H9 (cell line): ENCODE measurements around the gene TRAFD1. TPM values are rescaled to one million over a fixed set of nuclear protein-coding genes. Genes with fewer than 3 reads are reported as not detected.

Source experiments
- DNase-seq: peaks from one replicate; pipeline ENCODE4 v3.0.0-alpha.2; 2017
- H2AFZ ChIP-seq: one replicate; pipeline ENCODE4 v1.6.1; 2013; ENCODE audit warnings: mild to moderate bottlenecking, low read length, control low read depth, moderate library complexity
- H2AK5ac ChIP-seq: 2 replicates; pipeline ENCODE4 v1.6.1; 2013; ENCODE audit warnings: low read length, control low read depth, mixed read lengths; ENCODE audit not compliant: insufficient read length
- H2BK120ac ChIP-seq: one replicate; pipeline ENCODE4 v1.6.1; 2013; ENCODE audit warnings: low read depth, mild to moderate bottlenecking, low read length, control low read depth, inconsistent platforms; ENCODE audit not compliant: poor library complexity, severe bottlenecking
- H2BK12ac ChIP-seq: 2 replicates; pipeline ENCODE4 v1.6.1; 2013; ENCODE audit warnings: low read length, control low read depth, mixed read lengths, low read depth; ENCODE audit not compliant: insufficient read length
- H2BK15ac ChIP-seq: 2 replicates; pipeline ENCODE4 v1.6.1; 2013; ENCODE audit warnings: low read depth, low read length, control low read depth
- H2BK20ac ChIP-seq: one replicate; pipeline ENCODE4 v1.6.1; 2013; ENCODE audit warnings: low read depth, mild to moderate bottlenecking, low read length, control low read depth, inconsistent platforms; ENCODE audit not compliant: poor library complexity, severe bottlenecking
- H2BK5ac ChIP-seq: 2 replicates; pipeline ENCODE4 v1.6.1; 2013; ENCODE audit warnings: low read length, control low read depth, mixed read lengths; ENCODE audit not compliant: insufficient read length
- H3K14ac ChIP-seq: 2 replicates; pipeline ENCODE4 v1.6.1; 2013; ENCODE audit warnings: low read length, control low read depth; ENCODE audit not compliant: insufficient read depth
- H3K18ac ChIP-seq: 2 replicates; pipeline ENCODE4 v1.6.1; 2013; ENCODE audit warnings: low read depth, mild to moderate bottlenecking, mixed read lengths, low read length, control low read depth; ENCODE audit not compliant: insufficient read length
- H3K23ac ChIP-seq: 2 replicates; pipeline ENCODE4 v1.6.1; 2013; ENCODE audit warnings: low read length, control low read depth, mixed read lengths, low read depth; ENCODE audit not compliant: insufficient read length
- H3K23me2 ChIP-seq: 2 replicates; pipeline ENCODE4 v1.6.1; 2013; ENCODE audit warnings: low read depth, mild to moderate bottlenecking, mixed read lengths, low read length, control low read depth; ENCODE audit not compliant: insufficient read length, poor library complexity, severe bottlenecking
- H3K27ac ChIP-seq: 2 replicates; pipeline ENCODE4 v1.5.1; 2013; ENCODE audit warnings: low read length, control low read depth, mixed read lengths, low read depth; ENCODE audit not compliant: insufficient read length
- H3K27me3 ChIP-seq: 2 replicates; pipeline ENCODE4 v1.6.1; 2013; ENCODE audit warnings: low read length, control low read depth, inconsistent platforms; ENCODE audit not compliant: insufficient read depth
- H3K4ac ChIP-seq: 2 replicates; pipeline ENCODE4 v1.6.1; 2013; ENCODE audit warnings: low read depth, mild to moderate bottlenecking, control low read depth, inconsistent platforms, low read length, moderate library complexity
- H3K4me1 ChIP-seq: 2 replicates; pipeline ENCODE4 v1.6.1; 2013; ENCODE audit warnings: low read length, control low read depth, inconsistent platforms; ENCODE audit not compliant: insufficient read depth
- H3K4me2 ChIP-seq: 2 replicates; pipeline ENCODE4 v1.6.1; 2013; ENCODE audit warnings: low read length, control low read depth, mixed read lengths; ENCODE audit not compliant: insufficient read length, insufficient read depth
- H3K56ac ChIP-seq: 2 replicates; pipeline ENCODE4 v1.6.1; 2013; ENCODE audit warnings: low read depth, mild to moderate bottlenecking, mixed read lengths, low read length, control low read depth; ENCODE audit not compliant: insufficient read length
- H3K79me1 ChIP-seq: 2 replicates; pipeline ENCODE4 v1.6.1; 2013; ENCODE audit warnings: low read depth, mild to moderate bottlenecking, moderate library complexity, low read length, control low read depth, inconsistent platforms; ENCODE audit not compliant: insufficient read depth, poor library complexity, severe bottlenecking
- H3K79me2 ChIP-seq: 2 replicates; pipeline ENCODE4 v1.6.1; 2013; ENCODE audit warnings: low read length, control low read depth, inconsistent platforms; ENCODE audit not compliant: insufficient read depth
- H3K9ac ChIP-seq: 2 replicates; pipeline ENCODE4 v1.6.1; 2013; ENCODE audit warnings: low read length, control low read depth, mixed read lengths; ENCODE audit not compliant: insufficient read length; ENCODE audit errors: extremely low read depth
- H3K9me3 ChIP-seq: one replicate; pipeline ENCODE4 v1.6.1; 2013; ENCODE audit warnings: low read depth, low read length, inconsistent platforms; ENCODE audit not compliant: control insufficient read depth
- H3T11ph ChIP-seq: one replicate; pipeline ENCODE4 v1.6.1; 2013; ENCODE audit warnings: mild to moderate bottlenecking, low read length, control low read depth, inconsistent platforms
- H4K20me1 ChIP-seq: one replicate; pipeline ENCODE4 v1.6.1; 2013; ENCODE audit not compliant: control insufficient read depth, insufficient read length, insufficient read depth
- H4K5ac ChIP-seq: 2 replicates; pipeline ENCODE4 v1.6.1; 2013; ENCODE audit warnings: low read depth, mild to moderate bottlenecking, mixed read lengths, low read length, control low read depth; ENCODE audit not compliant: insufficient read length
- H4K8ac ChIP-seq: replicated peaks from 2 replicates; pipeline ENCODE4 v1.6.1; 2013; ENCODE audit warnings: low read length, control low read depth, mixed read lengths, low read depth; ENCODE audit not compliant: insufficient read length
- H4K91ac ChIP-seq: 2 replicates; pipeline ENCODE4 v1.6.1; 2013; ENCODE audit warnings: low read depth, mild to moderate bottlenecking, moderate library complexity, mixed read lengths, low read length, control low read depth; ENCODE audit not compliant: insufficient read length
- H3K27ac Mint-ChIP-seq, 3 experiments: 2 replicates in 2 of 3; 3 replicates in 1 of 3; pipeline ENCODE4 v1.8.0; 2020 to 2021; ENCODE audit warnings: mixed read lengths in 3 of 3, mild to moderate bottlenecking in 1 of 3, moderate library complexity in 1 of 3
- H3K27me3 Mint-ChIP-seq: 2 replicates; pipeline ENCODE4 v1.8.0; 2021; ENCODE audit warnings: low read depth, mild to moderate bottlenecking, moderate library complexity, mixed read lengths
- H3K36me3 Mint-ChIP-seq, 3 experiments: 2 replicates in 2 of 3; 3 replicates in 1 of 3; pipeline ENCODE4 v1.8.0; 2020 to 2021; ENCODE audit warnings: low read depth in 3 of 3, mixed read lengths in 3 of 3; ENCODE audit not compliant: insufficient read depth in 1 of 3
- H3K4me1 Mint-ChIP-seq, 2 experiments: 2 replicates each; pipeline ENCODE4 v1.8.0; 2020; ENCODE audit warnings: mixed read lengths in 2 of 2
- H3K4me3 Mint-ChIP-seq, 2 experiments: 2 replicates in 1 of 2; 3 replicates in 1 of 2; pipeline ENCODE4 v1.8.0; 2020 to 2021; ENCODE audit warnings: mild to moderate bottlenecking in 2 of 2, mixed read lengths in 2 of 2, moderate library complexity in 1 of 2
- H3K9me3 Mint-ChIP-seq, 2 experiments: 2 replicates in 1 of 2; 3 replicates in 1 of 2; pipeline ENCODE4 v1.8.0; 2020; ENCODE audit warnings: mild to moderate bottlenecking in 2 of 2, mixed read lengths in 2 of 2, moderate library complexity in 1 of 2
- WGBS: extraction: QIAGEN DNeasy Blood & Tissue Kit; methylation state at CpG from one replicate; pipeline ENCODE4 v1.1.7; 2013; ENCODE audit warnings: missing lambda C conversion rate, low lambda C conversion rate, mixed read lengths; ENCODE audit not compliant: insufficient read length; ENCODE audit errors: extremely low coverage; 5-methylcytosine and 5-hydroxymethylcytosine counted together
- total RNA-seq: library from RNA; stranded (reverse); gene quantifications from 2 replicates; pipeline ENCODE4 v1.2.1, GENCODE V29; 2021
- TF ChIP-seq, protein P1 (sequence below): fragments of 200-600 bp; sonication (generic); conservative IDR thresholded peaks from 3 replicates; pipeline ENCODE4 v1.8.0; 2021; ENCODE audit warnings: antibody characterized with exemption, mild to moderate bottlenecking

Gene TRAFD1
- total RNA-seq, 1 experiment from 2014 or later, result 32.0 TPM

DNA sequence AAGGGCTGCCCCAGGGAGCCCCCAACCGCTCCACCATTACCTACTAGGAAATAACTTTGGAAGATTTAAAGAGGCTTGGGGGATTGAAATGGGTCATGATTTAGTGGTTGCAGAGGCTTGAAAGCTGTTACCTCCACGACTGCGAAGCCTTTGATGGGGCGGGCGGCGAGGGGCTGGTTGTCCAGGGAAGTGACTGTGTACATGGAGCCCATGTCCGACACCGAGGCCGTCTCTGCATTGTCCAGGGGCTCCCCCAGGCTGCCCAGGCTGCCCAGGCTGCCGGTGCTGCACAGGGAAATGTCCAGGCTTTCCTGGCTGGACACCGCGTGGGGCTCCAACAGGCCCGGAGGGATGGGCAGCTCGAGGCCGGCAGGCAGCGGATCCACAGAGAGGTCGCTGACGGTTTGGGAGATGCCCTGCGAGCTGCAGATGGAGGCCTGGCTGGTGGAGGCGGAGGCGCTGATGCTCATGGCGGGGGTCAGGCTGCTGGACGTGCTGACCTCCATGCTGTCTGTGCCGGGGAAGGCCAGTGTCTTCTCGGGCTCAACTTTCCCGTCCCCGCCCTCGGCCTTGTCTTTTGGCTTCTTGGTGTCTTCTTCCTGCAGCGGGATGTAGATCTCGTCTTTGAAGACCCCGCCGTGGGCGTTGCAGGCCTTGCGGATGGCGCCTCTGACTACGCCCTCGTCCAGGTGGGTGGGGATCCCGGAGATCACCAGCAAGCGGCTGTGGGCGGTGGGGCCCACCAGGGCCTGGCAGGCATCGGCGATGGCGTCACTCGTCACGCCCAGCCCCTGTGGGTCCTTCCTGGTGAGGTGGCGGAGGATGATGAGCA is 58.9 kb downstream of the TRAFD1 start:
- H4K5ac ChIP-seq, result no peak overlapping the region
- no peaks in the 10 kb centered on the region for H4K20me1 ChIP-seq
- no peak overlapping the region for H3K9ac ChIP-seq
- no peaks in the 10 kb centered on the region for H3K23me2 ChIP-seq
- no peak overlapping the region for H4K8ac ChIP-seq
- H3K9me3 Mint-ChIP-seq, result no peaks in the 10 kb centered on the region
- H3K27ac Mint-ChIP-seq, result peak overlapping the region; percentile 80 to 93 (median 91); a peak in 6 of 7 replicates
- no peaks in the 10 kb centered on the region for H3K79me2 ChIP-seq
- H3K4me1 Mint-ChIP-seq, result peaks cover 18 to 20% of the 10 kb centered on the region in 2 experiments
- no peak overlapping the region for H2BK5ac ChIP-seq
- H2BK120ac ChIP-seq, result no peak overlapping the region
- H2BK15ac ChIP-seq, result no peak overlapping the region
- H3K27ac ChIP-seq, result no peak overlapping the region
- H2AK5ac ChIP-seq, result no peak overlapping the region
- H3K79me1 ChIP-seq, result no peaks in the 10 kb centered on the region
- TF ChIP-seq, protein P1, sequence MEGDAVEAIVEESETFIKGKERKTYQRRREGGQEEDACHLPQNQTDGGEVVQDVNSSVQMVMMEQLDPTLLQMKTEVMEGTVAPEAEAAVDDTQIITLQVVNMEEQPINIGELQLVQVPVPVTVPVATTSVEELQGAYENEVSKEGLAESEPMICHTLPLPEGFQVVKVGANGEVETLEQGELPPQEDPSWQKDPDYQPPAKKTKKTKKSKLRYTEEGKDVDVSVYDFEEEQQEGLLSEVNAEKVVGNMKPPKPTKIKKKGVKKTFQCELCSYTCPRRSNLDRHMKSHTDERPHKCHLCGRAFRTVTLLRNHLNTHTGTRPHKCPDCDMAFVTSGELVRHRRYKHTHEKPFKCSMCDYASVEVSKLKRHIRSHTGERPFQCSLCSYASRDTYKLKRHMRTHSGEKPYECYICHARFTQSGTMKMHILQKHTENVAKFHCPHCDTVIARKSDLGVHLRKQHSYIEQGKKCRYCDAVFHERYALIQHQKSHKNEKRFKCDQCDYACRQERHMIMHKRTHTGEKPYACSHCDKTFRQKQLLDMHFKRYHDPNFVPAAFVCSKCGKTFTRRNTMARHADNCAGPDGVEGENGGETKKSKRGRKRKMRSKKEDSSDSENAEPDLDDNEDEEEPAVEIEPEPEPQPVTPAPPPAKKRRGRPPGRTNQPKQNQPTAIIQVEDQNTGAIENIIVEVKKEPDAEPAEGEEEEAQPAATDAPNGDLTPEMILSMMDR, result no peak
- no peak overlapping the region for H2AFZ ChIP-seq
- H3K23ac ChIP-seq, result no peak overlapping the region
- no peak overlapping the region for H3K18ac ChIP-seq
- DNase-seq, result no peak
- H3K4me2 ChIP-seq, result no peak overlapping the region
- no peaks in the 10 kb centered on the region for H3K9me3 ChIP-seq
- peaks cover under 1 to 24% (median 19%) of the 10 kb centered on the region in 3 experiments; a peak in 6 of 7 replicates for H3K36me3 Mint-ChIP-seq
- H4K91ac ChIP-seq, result no peak overlapping the region
- H2BK12ac ChIP-seq, result no peak overlapping the region
- no CpG with 5 or more reads among the region's 46 CpGs for whole genome bisulfite sequencing
- no peaks in the 10 kb centered on the region for H3K27me3 Mint-ChIP-seq
- peak overlapping the region in 1 of 2 experiments; percentile 38; a peak in 1 of 5 replicates for H3K4me3 Mint-ChIP-seq
- no peaks in the 10 kb centered on the region for H3K27me3 ChIP-seq
- no peak overlapping the region for H3K14ac ChIP-seq
- H3K4ac ChIP-seq, result no peak overlapping the region
- H2BK20ac ChIP-seq, result no peak overlapping the region
- peaks cover 7% of the 10 kb centered on the region for H3K4me1 ChIP-seq
- H3T11ph ChIP-seq, result no peak overlapping the region
- no peak overlapping the region for H3K56ac ChIP-seq
